CD4-positive, alpha-beta T cell treated with Interleukin-17A for 4 hours (primary cell): ENCODE data around the gene RNF31.

ENCODE experiments used
- DNase-seq: peaks from one replicate; pipeline ENCODE4 v3.0.0-alpha.2; 2020; ENCODE audit warnings: mixed read lengths

RNF31 gene

DNA sequence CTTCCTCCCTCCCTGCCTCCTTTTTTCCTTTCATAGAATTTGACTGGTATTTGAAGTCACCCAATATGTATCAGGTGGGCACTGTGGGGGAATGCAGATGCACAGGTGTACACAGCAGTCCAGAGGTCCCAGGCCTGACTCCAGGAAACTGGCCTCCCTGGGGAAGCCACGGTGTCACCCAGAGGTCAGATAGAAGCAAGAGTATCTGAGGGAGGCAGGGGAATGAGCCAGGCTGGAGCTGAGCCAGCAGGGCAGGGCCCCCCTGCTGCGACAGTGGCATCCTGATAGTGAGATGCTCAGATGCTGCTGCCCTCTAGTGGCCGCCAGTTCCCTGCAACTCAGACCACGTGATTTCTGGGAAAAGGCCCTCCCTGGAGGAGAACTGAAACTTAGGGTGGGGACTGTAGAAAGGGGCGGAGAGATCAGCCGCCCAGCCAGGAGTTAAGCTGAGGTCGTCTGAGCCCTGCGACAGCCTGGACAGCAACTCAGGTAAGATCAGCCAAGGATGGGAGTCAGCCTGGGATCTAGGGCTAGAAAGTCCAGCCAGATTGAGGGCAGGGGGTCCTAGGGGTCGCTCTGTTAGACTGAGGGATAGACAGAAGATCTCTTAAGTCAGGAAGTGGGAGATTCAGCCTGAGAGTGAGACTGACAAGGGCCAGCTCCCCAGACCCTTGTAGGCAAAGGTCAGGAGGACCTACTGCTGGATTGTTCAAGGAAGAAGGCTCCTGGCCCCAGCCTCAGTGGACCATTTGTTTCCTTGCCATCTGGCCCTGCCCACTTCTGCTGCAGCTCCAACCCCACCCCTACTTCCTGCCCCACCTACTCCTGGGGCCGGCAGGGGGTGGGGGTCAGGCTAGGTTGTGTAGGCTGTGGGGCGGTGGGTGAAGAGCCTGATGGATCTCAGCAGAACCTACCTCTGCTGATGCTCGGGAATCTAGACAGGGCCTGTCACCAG, 13.8 kb downstream of the RNF31 start, which contains the start of gene IRF9:
Gene IRF9, plus strand, starts transcription at position 416 of the 955 bp plus-strand sequence. CDS start 880 bp downstream, outside the sequence.
- DNase-seq, result peak; percentile 98

GRCh38 chr14:24162093-24162492, 14.8 kb downstream of the RNF31 start:
- DNase-seq, result peak; percentile 20

DNA sequence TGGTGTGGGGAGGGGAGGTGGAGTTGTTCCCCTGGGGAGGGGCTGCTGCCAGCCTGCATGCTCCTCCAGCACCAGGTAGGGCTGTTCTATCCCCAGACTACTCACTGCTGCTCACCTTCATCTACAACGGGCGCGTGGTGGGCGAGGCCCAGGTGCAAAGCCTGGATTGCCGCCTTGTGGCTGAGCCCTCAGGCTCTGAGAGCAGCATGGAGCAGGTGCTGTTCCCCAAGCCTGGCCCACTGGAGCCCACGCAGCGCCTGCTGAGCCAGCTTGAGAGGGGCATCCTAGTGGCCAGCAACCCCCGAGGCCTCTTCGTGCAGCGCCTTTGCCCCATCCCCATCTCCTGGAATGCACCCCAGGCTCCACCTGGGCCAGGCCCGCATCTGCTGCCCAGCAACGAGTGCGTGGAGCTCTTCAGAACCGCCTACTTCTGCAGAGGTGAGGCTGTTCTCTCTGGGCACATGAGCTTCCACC, 17.3 kb downstream of the RNF31 start:
- DNase-seq, result no peak

- DNase-seq, result no peak
Measured at GRCh38 chr14:24165785-24166184, 18.5 kb downstream of the RNF31 start.

- DNase-seq, result no peak
Measured at GRCh38 chr14:24167469-24168114, 20.3 kb downstream of the RNF31 start.

DNA sequence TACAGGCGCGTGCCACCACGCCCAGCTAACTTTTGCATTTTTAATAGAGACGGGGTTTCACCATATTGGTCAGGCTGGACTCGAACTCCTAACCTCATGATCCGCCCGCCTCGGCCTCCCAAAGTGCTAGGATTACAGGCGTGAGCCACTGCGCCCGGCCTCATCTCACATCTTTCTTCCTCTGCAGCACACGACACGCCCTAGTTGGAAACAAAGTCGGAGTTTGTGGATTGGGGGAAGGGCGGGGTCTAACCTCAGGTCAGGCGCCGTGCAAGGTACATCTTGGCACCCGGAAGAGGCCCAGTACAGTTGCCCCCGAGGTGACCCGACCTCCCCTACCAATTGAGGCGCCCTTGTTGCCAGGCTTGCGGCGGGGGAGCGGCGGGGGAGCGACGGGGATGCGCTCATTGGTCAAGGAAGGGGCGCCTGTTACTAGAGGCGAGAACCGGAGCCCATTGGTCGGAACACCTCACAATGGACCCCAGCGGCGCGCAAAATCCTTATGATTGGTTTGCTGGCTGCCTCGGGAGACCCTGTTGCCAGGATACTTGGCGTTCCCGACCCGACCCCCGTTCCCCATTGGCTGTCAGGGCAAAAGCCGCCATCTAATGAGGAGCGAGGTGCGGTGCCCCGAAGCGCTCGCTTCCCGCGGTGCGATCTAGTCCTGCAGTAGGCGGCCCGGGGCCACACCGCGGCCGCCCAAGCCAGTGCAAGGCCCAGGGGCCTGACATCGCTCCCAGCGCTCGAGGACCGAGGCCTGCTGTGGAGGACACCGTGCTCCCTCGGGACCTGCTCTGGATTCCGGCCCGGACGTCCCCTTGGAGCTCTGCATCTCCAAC, 24.3 kb downstream of the RNF31 start, which contains the start of gene REC8:
Gene REC8, plus strand, starts transcription at position 659 of the 839 bp plus-strand sequence. CDS start 473 bp downstream, outside the sequence.
- peak; percentile 81 for DNase-seq

- DNase-seq, result peak; percentile 16
Measured at GRCh38 chr14:24172261-24172860, 25.1 kb downstream of the RNF31 start.

GRCh38 chr14:24172871-24173281, 25.6 kb downstream of the RNF31 start:
- no peak for DNase-seq

- no peak for DNase-seq
Measured at GRCh38 chr14:24176599-24176998, 29.3 kb downstream of the RNF31 start.

- DNase-seq, result no peak
Measured at GRCh38 chr14:24177041-24177825, 29.9 kb downstream of the RNF31 start.

GRCh38 chr14:24177891-24178290, 30.6 kb downstream of the RNF31 start:
- no peak for DNase-seq

DNA sequence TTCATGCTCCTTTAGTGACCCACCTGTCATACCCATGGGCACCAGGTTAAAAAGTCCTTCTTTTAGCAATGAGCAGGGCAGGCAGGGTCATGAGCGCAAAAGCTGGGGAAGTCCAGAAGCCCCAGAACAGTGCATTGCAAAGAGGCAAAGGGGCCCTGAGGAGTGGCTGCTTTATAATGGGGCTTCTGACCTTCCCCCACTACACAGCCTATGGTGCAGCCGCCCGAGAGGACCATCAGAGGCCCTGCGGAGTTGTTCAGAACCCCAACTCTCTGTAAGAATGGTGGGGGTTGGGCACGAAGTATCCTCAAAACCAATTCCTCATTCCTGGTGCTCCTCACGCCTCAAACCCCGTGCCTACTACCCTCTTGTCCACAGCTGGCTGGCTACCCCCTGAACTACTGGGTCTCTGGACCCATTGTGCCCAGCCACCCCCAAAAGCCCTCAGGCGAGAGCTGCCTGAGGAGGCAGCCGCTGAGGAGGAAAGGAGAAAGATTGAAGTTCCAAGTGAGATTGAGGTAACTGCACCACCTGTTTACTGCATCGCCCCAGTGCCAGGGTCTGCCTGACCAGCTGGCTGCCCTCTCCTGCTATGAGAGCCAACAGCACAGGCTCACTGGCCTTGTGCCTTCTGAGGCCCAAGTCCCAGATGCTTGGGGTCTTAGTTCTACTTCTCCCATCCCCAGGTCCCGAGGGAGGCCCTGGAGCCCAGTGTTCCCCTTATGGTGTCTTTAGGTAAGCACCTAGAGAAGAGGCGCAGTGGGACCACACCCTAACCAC, 31.3 kb downstream of the RNF31 start:
- DNase-seq, result no peak

DNA sequence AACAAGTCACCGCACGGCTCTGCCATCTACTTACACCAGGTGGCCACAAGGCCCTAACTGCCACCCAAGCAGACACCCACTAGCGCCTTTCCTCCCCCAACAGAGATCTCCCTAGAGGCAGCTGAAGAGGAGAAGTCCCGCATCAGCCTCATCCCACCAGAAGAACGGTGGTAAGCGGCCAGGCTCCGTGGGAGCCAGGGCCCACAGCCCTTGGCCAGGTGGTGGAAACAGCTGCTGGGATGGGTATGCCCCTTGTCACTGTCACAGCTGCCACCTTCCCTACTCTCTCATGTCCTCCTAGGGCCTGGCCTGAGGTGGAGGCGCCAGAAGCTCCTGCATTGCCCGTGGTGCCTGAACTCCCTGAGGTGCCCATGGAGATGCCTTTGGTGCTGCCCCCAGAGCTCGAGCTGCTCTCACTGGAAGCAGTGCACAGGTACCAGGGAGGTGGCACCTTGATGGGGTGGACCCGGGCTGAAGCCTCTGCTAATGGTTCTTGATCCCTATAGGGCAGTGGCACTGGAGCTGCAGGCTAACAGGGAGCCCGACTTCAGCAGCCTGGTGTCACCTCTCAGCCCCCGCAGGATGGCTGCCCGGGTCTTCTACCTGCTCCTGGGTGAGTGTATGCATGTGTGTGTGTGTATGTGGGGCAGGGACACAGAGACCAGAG, 32.1 kb downstream of the RNF31 start:
- DNase-seq, result no peak

DNA sequence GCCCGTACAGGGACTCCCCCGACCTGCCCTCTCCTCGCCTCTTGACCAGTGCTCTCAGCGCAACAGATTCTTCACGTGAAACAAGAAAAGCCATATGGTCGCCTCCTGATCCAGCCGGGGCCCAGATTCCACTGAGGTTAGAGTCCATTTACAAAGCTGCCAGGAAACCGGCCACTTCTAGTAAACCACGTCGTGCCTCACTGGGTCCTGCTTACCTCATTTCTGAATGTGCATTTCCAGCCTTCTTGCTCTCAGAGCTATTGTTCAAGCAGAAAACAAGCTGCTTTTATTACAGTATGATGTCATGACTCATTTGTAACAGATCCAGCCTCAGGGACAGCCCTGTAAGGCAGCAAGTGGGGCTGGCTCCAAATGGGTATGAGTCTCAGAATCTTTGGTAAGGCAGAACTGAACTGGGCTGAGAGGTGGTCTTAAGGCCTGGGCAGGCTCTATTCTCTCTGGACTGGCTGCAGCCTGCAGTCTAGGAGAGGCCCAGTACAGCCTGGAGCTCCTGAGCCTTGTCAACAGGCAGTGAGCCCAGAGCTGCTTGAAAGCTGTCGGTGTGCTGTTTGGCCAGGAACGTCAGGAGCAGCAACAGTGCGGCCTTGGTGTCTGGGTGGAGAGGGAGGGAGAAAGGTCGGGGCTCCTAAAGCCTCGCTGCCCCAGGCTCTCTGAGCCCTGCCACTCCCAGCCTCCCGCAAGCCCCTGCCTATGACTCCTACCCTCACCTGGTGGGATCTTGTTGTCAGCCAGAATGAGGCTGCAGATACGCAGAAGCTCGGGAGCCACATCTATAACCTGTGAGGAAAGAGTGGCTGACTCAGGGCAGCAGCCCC, 32.9 kb downstream of the RNF31 start:
- no peak for DNase-seq

DNA sequence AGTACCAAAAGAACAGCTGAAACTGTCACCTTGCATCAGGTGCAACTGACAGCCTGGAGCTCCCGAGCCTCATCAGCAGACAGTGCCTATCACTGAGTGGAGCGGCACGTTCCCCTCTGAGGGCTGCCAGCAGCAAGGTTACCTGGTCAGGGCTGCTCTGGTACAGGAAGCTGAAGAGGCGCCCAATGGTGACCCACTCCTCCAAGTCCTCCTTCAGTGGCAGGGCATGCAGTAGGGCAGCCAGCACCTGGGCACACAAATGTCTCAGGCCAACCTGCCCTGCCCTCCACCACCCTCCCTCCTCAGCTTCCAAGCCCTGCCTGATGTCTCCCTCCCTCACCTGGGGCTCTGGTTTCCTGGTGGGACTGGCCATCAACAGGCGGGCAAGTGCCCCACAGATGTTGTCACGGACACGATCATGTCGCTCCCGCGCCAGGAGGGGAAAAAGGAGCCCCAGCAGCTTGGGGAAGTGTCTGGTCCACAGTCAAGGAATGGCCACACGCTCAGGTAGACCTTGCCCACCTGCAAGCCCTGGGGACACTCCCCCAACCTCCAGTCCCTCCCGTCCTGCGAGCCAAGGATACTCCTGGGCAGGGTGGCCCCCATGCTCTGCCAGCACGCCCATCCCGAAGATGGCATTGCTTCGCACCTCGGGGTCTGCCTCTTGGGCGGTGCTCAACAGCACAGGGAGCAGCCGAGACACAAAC, 34.2 kb downstream of the RNF31 start:
- no peak for DNase-seq

- DNase-seq, result no peak
Measured at GRCh38 chr14:24182110-24182882, 35.0 kb downstream of the RNF31 start.

DNA sequence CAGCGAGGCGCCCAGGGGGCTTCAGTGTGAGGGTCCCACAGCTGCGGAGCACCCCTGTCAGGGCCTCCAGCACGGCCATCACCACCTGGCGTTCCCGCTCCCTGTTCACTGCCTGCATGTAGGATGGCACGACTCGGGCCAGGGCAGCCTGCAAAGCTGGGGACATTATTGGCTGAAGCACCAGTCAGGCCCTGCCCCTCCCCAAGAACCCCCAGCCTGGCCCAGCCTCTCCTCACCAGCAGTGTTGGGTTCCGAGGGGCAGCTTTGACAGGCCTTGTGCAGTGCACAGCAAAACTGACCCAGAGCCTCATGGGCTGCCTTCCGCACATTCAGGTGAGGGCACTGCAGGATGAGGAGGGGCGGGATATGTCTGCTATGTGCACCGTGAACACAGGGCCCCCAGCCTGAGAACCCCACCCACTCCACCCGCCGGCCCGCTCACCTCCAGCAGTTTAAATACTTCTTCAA, 35.8 kb downstream of the RNF31 start:
- DNase-seq, result no peak
